ENCODE results near the gene RABGGTA.

The RABGGTA gene

GRCh38 chr14:24284501-24285035 lies 13.2 kb upstream of the RABGGTA start:
- no peak overlapping the region for H3K4me3 ChIP-seq (ENCODE audit: low read depth in 1 of 2, low read length in 2 of 2)
- no peak overlapping the region for H3K27ac ChIP-seq (ENCODE audit: low read depth, low read length)
- no peaks in the 10 kb centered on the region for H3K27me3 ChIP-seq (ENCODE audit: control insufficient read depth in 1 of 2, insufficient read depth in 2 of 2, low read length in 2 of 2)
- no peaks in the 10 kb centered on the region for H3K9me3 ChIP-seq (ENCODE audit: low read length)
- peaks cover 3% of the 10 kb centered on the region for H3K36me3 ChIP-seq (ENCODE audit: insufficient read depth, low read length)
- H3K9ac ChIP-seq (ENCODE audit: low read length) = no peak overlapping the region
- H3K4me1 ChIP-seq (ENCODE audit: insufficient read depth, low read length) = no peaks in the 10 kb centered on the region

GRCh38 chr14:24283796-24284460 lies 12.5 kb upstream of the RABGGTA start:
- no peaks in the 10 kb centered on the region for H3K9me3 ChIP-seq (ENCODE audit: low read length)
- no peak overlapping the region for H3K27ac ChIP-seq (ENCODE audit: low read depth, low read length)
- no peak overlapping the region for H3K4me3 ChIP-seq (ENCODE audit: low read depth in 1 of 2, low read length in 2 of 2)
- H3K4me1 ChIP-seq (ENCODE audit: insufficient read depth, low read length) = no peaks in the 10 kb centered on the region
- H3K9ac ChIP-seq (ENCODE audit: low read length) = no peak overlapping the region
- no peaks in the 10 kb centered on the region for H3K36me3 ChIP-seq (ENCODE audit: insufficient read depth, low read length)
- no peaks in the 10 kb centered on the region for H3K27me3 ChIP-seq (ENCODE audit: control insufficient read depth in 1 of 2, insufficient read depth in 2 of 2, low read length in 2 of 2)

- no peaks in the 10 kb centered on the region for H3K27me3 ChIP-seq (ENCODE audit: control insufficient read depth in 1 of 2, insufficient read depth in 2 of 2, low read length in 2 of 2)
- no peak overlapping the region for H3K27ac ChIP-seq (ENCODE audit: low read depth, low read length)
- no peak overlapping the region for H3K9ac ChIP-seq (ENCODE audit: low read length)
- H3K4me1 ChIP-seq (ENCODE audit: insufficient read depth, low read length) = no peaks in the 10 kb centered on the region
- no peaks in the 10 kb centered on the region for H3K36me3 ChIP-seq (ENCODE audit: insufficient read depth, low read length)
- no peaks in the 10 kb centered on the region for H3K9me3 ChIP-seq (ENCODE audit: low read length)
- no peak overlapping the region for H3K4me3 ChIP-seq (ENCODE audit: low read depth in 1 of 2, low read length in 2 of 2)
Observed at GRCh38 chr14:24282736-24283135, 11.3 kb upstream of the RABGGTA start.

GRCh38 chr14:24281636-24282035 lies 10.2 kb upstream of the RABGGTA start:
- Histone ChIP-seq H3K9me3 (ENCODE audit: low read length) (no peaks in the 10 kb centered on the region), H3K4me1 (ENCODE audit: insufficient read depth, low read length) (no peaks in the 10 kb centered on the region), H3K27me3 (ENCODE audit: control insufficient read depth in 1 of 2, insufficient read depth in 2 of 2, low read length in 2 of 2) (no peaks in the 10 kb centered on the region), H3K4me3 (ENCODE audit: low read depth in 1 of 2, low read length in 2 of 2) (no peak overlapping the region), H3K27ac (ENCODE audit: low read depth, low read length) (no peak overlapping the region), H3K9ac (ENCODE audit: low read length) (no peak overlapping the region), H3K36me3 (ENCODE audit: insufficient read depth, low read length) (no peaks in the 10 kb centered on the region)

GRCh38 chr14:24280797-24281460 lies 9.5 kb upstream of the RABGGTA start:
- Histone ChIP-seq H3K9ac (ENCODE audit: low read length) (no peak overlapping the region), H3K27ac (ENCODE audit: low read depth, low read length) (no peak overlapping the region)

GRCh38 chr14:24279301-24280186 lies 8.1 kb upstream of the RABGGTA start:
- H3K27ac ChIP-seq (ENCODE audit: low read depth, low read length) = no peak overlapping the region
- H3K4me3 ChIP-seq (ENCODE audit: low read depth in 1 of 2, low read length in 2 of 2) = no peak overlapping the region
- no peak overlapping the region for H3K9ac ChIP-seq (ENCODE audit: low read length)
- H3K36me3 ChIP-seq (ENCODE audit: insufficient read depth, low read length) = no peaks in the 10 kb centered on the region
- no peaks in the 10 kb centered on the region for H3K4me1 ChIP-seq (ENCODE audit: insufficient read depth, low read length)
- H3K9me3 ChIP-seq (ENCODE audit: low read length) = no peaks in the 10 kb centered on the region
- H3K27me3 ChIP-seq (ENCODE audit: control insufficient read depth in 1 of 2, insufficient read depth in 2 of 2, low read length in 2 of 2) = no peaks in the 10 kb centered on the region

More at GRCh38 chr14:24280797-24281460, 9.5 kb upstream of the RABGGTA start:
- H3K4me3 ChIP-seq (ENCODE audit: low read depth in 1 of 2, low read length in 2 of 2) = no peak overlapping the region
- no peaks in the 10 kb centered on the region for H3K36me3 ChIP-seq (ENCODE audit: insufficient read depth, low read length)
- H3K4me1 ChIP-seq (ENCODE audit: insufficient read depth, low read length) = no peaks in the 10 kb centered on the region
- no peaks in the 10 kb centered on the region for H3K9me3 ChIP-seq (ENCODE audit: low read length)
- H3K27me3 ChIP-seq (ENCODE audit: control insufficient read depth in 1 of 2, insufficient read depth in 2 of 2, low read length in 2 of 2) = no peaks in the 10 kb centered on the region

GRCh38 chr14:24278424-24278823 lies 7.0 kb upstream of the RABGGTA start:
- no peak overlapping the region for H3K9ac ChIP-seq (ENCODE audit: low read length)

GRCh38 chr14:24277606-24278321 lies 6.4 kb upstream of the RABGGTA start:
- Histone ChIP-seq H3K27ac (ENCODE audit: low read depth, low read length) (no peak overlapping the region), H3K4me3 (ENCODE audit: low read depth in 1 of 2, low read length in 2 of 2) (no peak overlapping the region), H3K9me3 (ENCODE audit: low read length) (no peaks in the 10 kb centered on the region), H3K27me3 (ENCODE audit: control insufficient read depth in 1 of 2, insufficient read depth in 2 of 2, low read length in 2 of 2) (no peaks in the 10 kb centered on the region), H3K4me1 (ENCODE audit: insufficient read depth, low read length) (no peaks in the 10 kb centered on the region), H3K9ac (ENCODE audit: low read length) (no peak overlapping the region), H3K36me3 (ENCODE audit: insufficient read depth, low read length) (no peaks in the 10 kb centered on the region)

More at GRCh38 chr14:24278424-24278823, 7.0 kb upstream of the RABGGTA start:
- Histone ChIP-seq H3K4me3 (ENCODE audit: low read depth in 1 of 2, low read length in 2 of 2) (no peak overlapping the region), H3K27me3 (ENCODE audit: control insufficient read depth in 1 of 2, insufficient read depth in 2 of 2, low read length in 2 of 2) (no peaks in the 10 kb centered on the region), H3K27ac (ENCODE audit: low read depth, low read length) (no peak overlapping the region), H3K9me3 (ENCODE audit: low read length) (no peaks in the 10 kb centered on the region), H3K36me3 (ENCODE audit: insufficient read depth, low read length) (no peaks in the 10 kb centered on the region), H3K4me1 (ENCODE audit: insufficient read depth, low read length) (no peaks in the 10 kb centered on the region)

GRCh38 chr14:24277071-24277470 lies 5.7 kb upstream of the RABGGTA start:
- H3K36me3 ChIP-seq (ENCODE audit: insufficient read depth, low read length) = no peaks in the 10 kb centered on the region
- H3K27me3 ChIP-seq (ENCODE audit: control insufficient read depth in 1 of 2, insufficient read depth in 2 of 2, low read length in 2 of 2) = no peaks in the 10 kb centered on the region
- H3K4me1 ChIP-seq (ENCODE audit: insufficient read depth, low read length) = peaks cover under 1% of the 10 kb centered on the region
- H3K9ac ChIP-seq (ENCODE audit: low read length) = no peak overlapping the region
- H3K4me3 ChIP-seq (ENCODE audit: low read depth in 1 of 2, low read length in 2 of 2) = no peak overlapping the region
- no peaks in the 10 kb centered on the region for H3K9me3 ChIP-seq (ENCODE audit: low read length)
- H3K27ac ChIP-seq (ENCODE audit: low read depth, low read length) = no peak overlapping the region

GRCh38 chr14:24274101-24274543 lies 2.7 kb upstream of the RABGGTA start:
- peaks cover 3% of the 10 kb centered on the region for H3K36me3 ChIP-seq (ENCODE audit: insufficient read depth, low read length)
- no peak overlapping the region for H3K4me3 ChIP-seq (ENCODE audit: low read depth in 1 of 2, low read length in 2 of 2)
- H3K9ac ChIP-seq (ENCODE audit: low read length) = no peak overlapping the region
- H3K27me3 ChIP-seq (ENCODE audit: control insufficient read depth in 1 of 2, insufficient read depth in 2 of 2, low read length in 2 of 2) = no peaks in the 10 kb centered on the region
- peaks cover 9% of the 10 kb centered on the region for H3K4me1 ChIP-seq (ENCODE audit: insufficient read depth, low read length)
- no peak overlapping the region for H3K27ac ChIP-seq (ENCODE audit: low read depth, low read length)
- no peaks in the 10 kb centered on the region for H3K9me3 ChIP-seq (ENCODE audit: low read length)
